HepG2 (cell line): ENCODE measurements around the gene EEPD1. TPM values are rescaled to one million over a fixed set of nuclear protein-coding genes. Genes with fewer than 3 reads are reported as not detected.

Source experiments
- AGO1 ChIP-seq: fragments of 200-400 bp; formaldehyde crosslinking; IDR thresholded peaks from 2 replicates; pipeline ENCODE4 v1.6.1; 2017; ENCODE audit warnings: mild to moderate bottlenecking, low read depth, low read length, moderate library complexity; ENCODE audit not compliant: poor library complexity, severe bottlenecking
- ATF1 ChIP-seq: IDR thresholded peaks from 2 replicates; pipeline ENCODE4 v1.6.1; 2016; ENCODE audit warnings: mild to moderate bottlenecking, control low read depth
- CBX5 ChIP-seq: sonication (generic); formaldehyde crosslinking; IDR thresholded peaks from 2 replicates; pipeline ENCODE4 v1.4.0; 2020; ENCODE audit warnings: missing genetic modification reagents, borderline replicate concordance
- FOSL1 ChIP-seq: sonication (generic); formaldehyde crosslinking; IDR thresholded peaks from 2 replicates; pipeline ENCODE4 v1.9.0; 2021; ENCODE audit warnings: missing genetic modification reagents, borderline replicate concordance
- KLF9 ChIP-seq: IDR thresholded peaks from 2 replicates; pipeline ENCODE4 v1.6.1; 2016; ENCODE audit warnings: low read depth
- NFIC ChIP-seq: IDR thresholded peaks from 2 replicates; pipeline ENCODE4 v1.6.1; 2012; ENCODE audit warnings: mild to moderate bottlenecking, low read length, inconsistent platforms
- PCBP1 ChIP-seq: fragments of 200-400 bp; formaldehyde crosslinking; IDR thresholded peaks from 2 replicates; pipeline ENCODE4 v1.6.1; 2017; ENCODE audit warnings: mild to moderate bottlenecking, low read depth, low read length, borderline replicate concordance
- PRMT3 ChIP-seq: sonication (generic); formaldehyde crosslinking; IDR thresholded peaks from 2 replicates; pipeline ENCODE4 v1.8.1; 2022; ENCODE audit warnings: low read depth, mild to moderate bottlenecking, moderate library complexity, missing genetic modification reagents, borderline replicate concordance
- PTBP1 ChIP-seq: fragments of 200-400 bp; formaldehyde crosslinking; IDR thresholded peaks from 2 replicates; pipeline ENCODE4 v1.6.1; 2018; ENCODE audit warnings: low read length, low read depth; ENCODE audit not compliant: poor library complexity, severe bottlenecking
- RAD21 ChIP-seq: fragments of 450-650 bp; formaldehyde crosslinking; IDR thresholded peaks from 2 replicates; pipeline ENCODE4 v1.5.0; 2020; ENCODE audit warnings: mild to moderate bottlenecking
- SETDB1 ChIP-seq: sonication (generic); formaldehyde crosslinking; IDR thresholded peaks from 2 replicates; pipeline ENCODE4 v1.5.1; 2020; ENCODE audit warnings: missing genetic modification reagents, mild to moderate bottlenecking, borderline replicate concordance
- SP2 ChIP-seq: sonication (generic); formaldehyde crosslinking; IDR thresholded peaks from 2 replicates; pipeline ENCODE4 v1.5.1; 2020; ENCODE audit warnings: mild to moderate bottlenecking, missing genetic modification reagents
- SUZ12 ChIP-seq: fragments of 150-350 bp; IDR thresholded peaks from 2 replicates; pipeline ENCODE4 v1.6.1; 2014; ENCODE audit warnings: low read depth, low read length
- TRIM24 ChIP-seq: sonication (generic); formaldehyde crosslinking; IDR thresholded peaks from 2 replicates; pipeline ENCODE4 v1.8.0; 2022; ENCODE audit warnings: mild to moderate bottlenecking, missing genetic modification reagents
- ZNF644 ChIP-seq: IDR thresholded peaks from 2 replicates; pipeline ENCODE4 v1.6.1; 2016; ENCODE audit warnings: low read depth
- ZNF713 ChIP-seq: sonication (generic); formaldehyde crosslinking; IDR thresholded peaks from 2 replicates; pipeline ENCODE4 v1.4.0; 2020; ENCODE audit warnings: mild to moderate bottlenecking, missing genetic modification reagents
- ZNF746 ChIP-seq: sonication (generic); formaldehyde crosslinking; IDR thresholded peaks from 2 replicates; pipeline ENCODE4 v1.8.0; 2022; ENCODE audit warnings: mild to moderate bottlenecking, missing genetic modification reagents
- ZNF775 ChIP-seq: sonication (generic); formaldehyde crosslinking; IDR thresholded peaks from 2 replicates; pipeline ENCODE4 v1.4.0; 2020; ENCODE audit warnings: missing genetic modification reagents, mild to moderate bottlenecking, moderate library complexity, borderline replicate concordance
- ZSCAN25 ChIP-seq: sonication (generic); formaldehyde crosslinking; IDR thresholded peaks from 2 replicates; pipeline ENCODE4 v1.8.0; 2022; ENCODE audit warnings: mild to moderate bottlenecking, missing genetic modification reagents
- polyA plus RNA-seq, 8 experiments: library from polyadenylated mRNA; depleted of rRNA in 3 of 8; stranded (reverse) in 7 of 8; unstranded in 1 of 8; fragments of >200 nt; fragmentation: Illumina TruSeq in 4 of 8; extraction: Trizol in 4 of 8; gene quantifications; 2 replicates each; pipeline versions ENCODE4 v1.2.1 to v1.2.3, GENCODE V29; 2011 to 2016; ENCODE audit warnings: low read depth in 4 of 8, missing spikeins in 1 of 8, mixed read lengths in 1 of 8; ENCODE audit not compliant: insufficient read depth in 1 of 8
- total RNA-seq, 5 experiments: library from RNA; depleted of rRNA; stranded (reverse); fragments of >200 nt; fragmentation: Illumina TruSeq; extraction: Trizol; gene quantifications; 2 replicates each; pipeline ENCODE4 v1.2.3, GENCODE V29; 2016; ENCODE audit warnings: low read depth in 1 of 5
- TF ChIP-seq, protein P1 (sequence below): IDR thresholded peaks from 2 replicates; pipeline ENCODE4 v1.6.1; 2012; ENCODE audit warnings: low read depth, low read length, improper control_type of control experiment
- TF ChIP-seq, protein P2 (sequence below): sonication (generic); formaldehyde crosslinking; IDR thresholded peaks from 2 replicates; pipeline ENCODE4 v1.4.0; 2020; ENCODE audit warnings: mild to moderate bottlenecking, missing genetic modification reagents, borderline replicate concordance
- TF ChIP-seq, protein P3 (sequence below): sonication (generic); formaldehyde crosslinking; IDR thresholded peaks from 2 replicates; pipeline ENCODE4 v1.9.0; 2021; ENCODE audit warnings: missing genetic modification reagents, mild to moderate bottlenecking, borderline replicate concordance
- TF ChIP-seq, protein P4 (sequence below): sonication (generic); formaldehyde crosslinking; IDR thresholded peaks from 2 replicates; pipeline ENCODE4 v1.4.0; 2020; ENCODE audit warnings: missing genetic modification reagents, mild to moderate bottlenecking, borderline replicate concordance

Gene EEPD1
- total and polyA plus RNA-seq, 2 of the 13 experiments (the other 11 are each of a cell fraction or from before 2014, with no cell fraction given): 10.1 to 16.4 TPM

DNA sequence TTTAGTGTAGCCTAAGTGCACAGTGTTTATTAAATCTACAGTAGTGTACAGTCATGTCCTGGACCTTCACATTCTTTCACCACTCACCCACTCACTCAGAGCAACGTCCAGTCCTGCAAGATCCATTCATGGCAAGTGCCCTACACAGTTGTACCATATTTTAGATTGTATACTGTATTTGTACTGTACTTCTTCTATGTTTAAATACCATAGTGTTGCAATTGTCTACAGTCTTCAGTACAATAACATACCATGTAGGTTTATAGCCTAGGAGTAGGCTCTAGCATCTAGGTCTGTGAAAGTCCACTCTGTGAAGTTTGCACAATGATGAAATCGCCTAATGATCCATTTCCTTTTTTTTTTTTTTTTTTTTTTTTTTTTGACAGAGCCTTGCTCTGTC, 12.0 kb downstream of the EEPD1 start (continued):
- TF ChIP-seq, protein P1, sequence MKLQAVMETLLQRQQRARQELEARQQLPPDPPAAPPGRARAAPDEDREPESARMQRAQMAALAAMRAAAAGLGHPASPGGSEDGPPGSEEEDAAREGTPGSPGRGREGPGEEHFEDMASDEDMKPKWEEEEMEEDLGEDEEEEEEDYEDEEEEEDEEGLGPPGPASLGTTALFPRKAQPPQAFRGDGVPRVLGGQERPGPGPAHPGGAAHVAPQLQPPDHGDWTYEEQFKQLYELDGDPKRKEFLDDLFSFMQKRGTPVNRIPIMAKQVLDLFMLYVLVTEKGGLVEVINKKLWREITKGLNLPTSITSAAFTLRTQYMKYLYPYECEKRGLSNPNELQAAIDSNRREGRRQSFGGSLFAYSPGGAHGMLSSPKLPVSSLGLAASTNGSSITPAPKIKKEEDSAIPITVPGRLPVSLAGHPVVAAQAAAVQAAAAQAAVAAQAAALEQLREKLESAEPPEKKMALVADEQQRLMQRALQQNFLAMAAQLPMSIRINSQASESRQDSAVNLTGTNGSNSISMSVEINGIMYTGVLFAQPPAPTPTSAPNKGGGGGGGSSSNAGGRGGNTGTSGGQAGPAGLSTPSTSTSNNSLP: peak; percentile 87
- TF ChIP-seq ZNF775 (CRISPR knock-in tag) (no peak), ZNF644 (CRISPR knock-in tag) (peak; percentile 93), NFIC (peak; percentile 75), ZSCAN25 (CRISPR knock-in tag) (no peak), FOSL1 (no peak), SETDB1 (no peak), RAD21 (CRISPR knock-in tag) (no peak), PCBP1 (no peak), KLF9 (CRISPR knock-in tag) (no peak), ZNF713 (CRISPR knock-in tag) (no peak), PTBP1 (no peak), CBX5 (no peak), ATF1 (CRISPR knock-in tag) (no peak), SUZ12 (no peak), SP2 (no peak), PRMT3 (CRISPR knock-in tag) (no peak), TRIM24 (0 out of 2 replicates have a peak, but pooled peaks have one; percentile 60), ZNF746 (CRISPR knock-in tag) (no peak), AGO1 (no peak)
- TF ChIP-seq, protein P2, sequence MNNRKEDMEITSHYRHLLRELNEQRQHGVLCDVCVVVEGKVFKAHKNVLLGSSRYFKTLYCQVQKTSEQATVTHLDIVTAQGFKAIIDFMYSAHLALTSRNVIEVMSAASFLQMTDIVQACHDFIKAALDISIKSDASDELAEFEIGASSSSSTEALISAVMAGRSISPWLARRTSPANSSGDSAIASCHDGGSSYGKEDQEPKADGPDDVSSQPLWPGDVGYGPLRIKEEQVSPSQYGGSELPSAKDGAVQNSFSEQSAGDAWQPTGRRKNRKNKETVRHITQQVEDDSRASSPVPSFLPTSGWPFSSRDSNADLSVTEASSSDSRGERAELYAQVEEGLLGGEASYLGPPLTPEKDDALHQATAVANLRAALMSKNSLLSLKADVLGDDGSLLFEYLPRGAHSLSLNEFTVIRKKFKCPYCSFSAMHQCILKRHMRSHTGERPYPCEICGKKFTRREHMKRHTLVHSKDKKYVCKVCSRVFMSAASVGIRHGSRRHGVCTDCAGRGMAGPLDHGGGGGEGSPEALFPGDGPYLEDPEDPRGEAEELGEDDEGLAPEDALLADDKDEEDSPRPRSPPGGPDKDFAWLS (CRISPR knock-in tag): no peak
- TF ChIP-seq, protein P3, sequence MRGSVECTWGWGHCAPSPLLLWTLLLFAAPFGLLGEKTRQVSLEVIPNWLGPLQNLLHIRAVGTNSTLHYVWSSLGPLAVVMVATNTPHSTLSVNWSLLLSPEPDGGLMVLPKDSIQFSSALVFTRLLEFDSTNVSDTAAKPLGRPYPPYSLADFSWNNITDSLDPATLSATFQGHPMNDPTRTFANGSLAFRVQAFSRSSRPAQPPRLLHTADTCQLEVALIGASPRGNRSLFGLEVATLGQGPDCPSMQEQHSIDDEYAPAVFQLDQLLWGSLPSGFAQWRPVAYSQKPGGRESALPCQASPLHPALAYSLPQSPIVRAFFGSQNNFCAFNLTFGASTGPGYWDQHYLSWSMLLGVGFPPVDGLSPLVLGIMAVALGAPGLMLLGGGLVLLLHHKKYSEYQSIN (CRISPR knock-in tag): no peak
- TF ChIP-seq, protein P4, sequence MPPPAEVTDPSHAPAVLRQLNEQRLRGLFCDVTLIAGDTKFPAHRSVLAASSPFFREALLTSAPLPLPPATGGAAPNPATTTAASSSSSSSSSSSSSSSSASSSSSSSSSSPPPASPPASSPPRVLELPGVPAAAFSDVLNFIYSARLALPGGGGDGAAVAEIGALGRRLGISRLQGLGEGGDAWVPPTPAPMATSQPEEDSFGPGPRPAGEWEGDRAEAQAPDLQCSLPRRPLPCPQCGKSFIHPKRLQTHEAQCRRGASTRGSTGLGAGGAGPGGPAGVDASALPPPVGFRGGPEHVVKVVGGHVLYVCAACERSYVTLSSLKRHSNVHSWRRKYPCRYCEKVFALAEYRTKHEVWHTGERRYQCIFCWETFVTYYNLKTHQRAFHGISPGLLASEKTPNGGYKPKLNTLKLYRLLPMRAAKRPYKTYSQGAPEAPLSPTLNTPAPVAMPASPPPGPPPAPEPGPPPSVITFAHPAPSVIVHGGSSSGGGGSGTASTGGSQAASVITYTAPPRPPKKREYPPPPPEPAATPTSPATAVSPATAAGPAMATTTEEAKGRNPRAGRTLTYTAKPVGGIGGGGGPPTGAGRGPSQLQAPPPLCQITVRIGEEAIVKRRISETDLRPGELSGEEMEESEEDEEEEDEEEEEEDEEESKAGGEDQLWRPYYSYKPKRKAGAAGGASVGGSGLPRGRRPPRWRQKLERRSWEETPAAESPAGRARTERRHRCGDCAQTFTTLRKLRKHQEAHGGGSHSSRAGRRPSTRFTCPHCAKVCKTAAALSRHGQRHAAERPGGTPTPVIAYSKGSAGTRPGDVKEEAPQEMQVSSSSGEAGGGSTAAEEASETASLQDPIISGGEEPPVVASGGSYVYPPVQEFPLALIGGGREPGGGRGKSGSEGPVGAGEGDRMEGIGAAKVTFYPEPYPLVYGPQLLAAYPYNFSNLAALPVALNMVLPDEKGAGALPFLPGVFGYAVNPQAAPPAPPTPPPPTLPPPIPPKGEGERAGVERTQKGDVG (CRISPR knock-in tag): no peak
